GM18519 (cell line): ENCODE data around the gene GPR55.

Experiments
- ATAC-seq: cut with Tn5 transposase; IDR thresholded peaks from one replicate; pipeline ENCODE4 v1.9.1; 2021; ENCODE audit warnings: mild to moderate bottlenecking, moderate library complexity; ENCODE audit not compliant: unreplicated experiment, low FRiP score

GPR55 gene

GRCh38 chr2:230871361-230872150, 53.5 kb downstream of the GPR55 start:
- ATAC-seq: no peak

GRCh38 chr2:230870544-230871360, 54.3 kb downstream of the GPR55 start:
- no peak for ATAC-seq

GRCh38 chr2:230869914-230870543, 55.0 kb downstream of the GPR55 start:
- no peak for ATAC-seq

- no peak for ATAC-seq
Observed at GRCh38 chr2:230868947-230869913, 55.8 kb downstream of the GPR55 start.

- ATAC-seq: no peak
Observed at GRCh38 chr2:230868161-230868946, 56.7 kb downstream of the GPR55 start.

- ATAC-seq: no peak
Observed at GRCh38 chr2:230866756-230867523, 58.1 kb downstream of the GPR55 start.

- ATAC-seq: no peak
Observed at GRCh38 chr2:230865766-230866755, 59.0 kb downstream of the GPR55 start.

GRCh38 chr2:230865307-230865765, 59.7 kb downstream of the GPR55 start:
- no peak for ATAC-seq

GRCh38 chr2:230864605-230865306, 60.3 kb downstream of the GPR55 start, which contains the start of gene ITM2C:
Gene ITM2C (plus strand): TSS chr2:230864942. CDS start chr2:230865026, 84 bp downstream.
- peak; percentile 47 for ATAC-seq

- no peak for ATAC-seq
Observed at GRCh38 chr2:230864122-230864604, 60.9 kb downstream of the GPR55 start.

GRCh38 chr2:230863442-230864121, 61.5 kb downstream of the GPR55 start:
- no peak for ATAC-seq

- ATAC-seq: no peak
Observed at GRCh38 chr2:230863031-230863430, 62.0 kb downstream of the GPR55 start.

- no peak for ATAC-seq
Observed at GRCh38 chr2:230862292-230862691, 62.8 kb downstream of the GPR55 start.

- no peak for ATAC-seq
Observed at GRCh38 chr2:230861552-230862255, 63.3 kb downstream of the GPR55 start.
